KMS-11 (cell line): ENCODE data around the gene VPS35.

Source experiments
- H2AFZ ChIP-seq: fragments of 200-600 bp; sonication (generic); 2 replicates; pipeline ENCODE4 v1.6.1; 2016; ENCODE audit warnings: antibody characterized with exemption, mixed run types, low read depth
- H3K27ac ChIP-seq: fragments of 200-600 bp; sonication (generic); 2 replicates; pipeline ENCODE4 v1.6.1; 2016; ENCODE audit warnings: mild to moderate bottlenecking, mixed run types
- H3K27me3 ChIP-seq: fragments of 200-600 bp; sonication (generic); 2 replicates; pipeline ENCODE4 v1.6.1; 2017; ENCODE audit warnings: mild to moderate bottlenecking, low read depth, mixed run types, moderate library complexity; ENCODE audit not compliant: insufficient read depth
- H3K36me3 ChIP-seq: fragments of 200-600 bp; sonication (generic); 2 replicates; pipeline ENCODE4 v1.6.1; 2017; ENCODE audit warnings: mild to moderate bottlenecking, mixed run types; ENCODE audit not compliant: insufficient read depth
- H3K4me1 ChIP-seq: fragments of 200-600 bp; sonication (generic); 2 replicates; pipeline ENCODE4 v1.6.1; 2016; ENCODE audit warnings: mild to moderate bottlenecking, low read depth, mixed run types; ENCODE audit not compliant: poor library complexity, severe bottlenecking
- H3K4me2 ChIP-seq: fragments of 200-600 bp; sonication (generic); 2 replicates; pipeline ENCODE4 v1.7.0; 2016; ENCODE audit warnings: mild to moderate bottlenecking, mixed run types
- H3K4me3 ChIP-seq: fragments of 200-600 bp; sonication (generic); IDR thresholded peaks from 2 replicates; pipeline ENCODE4 v1.6.1; 2017; ENCODE audit warnings: low read depth, low read length, mixed read lengths; ENCODE audit not compliant: insufficient read depth
- H3K79me2 ChIP-seq: fragments of 200-600 bp; sonication (generic); 2 replicates; pipeline ENCODE4 v1.6.1; 2016; ENCODE audit warnings: low read depth, mixed run types; ENCODE audit not compliant: insufficient read depth
- H3K9ac ChIP-seq: fragments of 200-600 bp; sonication (generic); 2 replicates; pipeline ENCODE4 v1.6.1; 2016; ENCODE audit warnings: mild to moderate bottlenecking, mixed run types
- H4K20me1 ChIP-seq: fragments of 200-600 bp; sonication (generic); 2 replicates; pipeline ENCODE4 v1.6.1; 2016; ENCODE audit warnings: mild to moderate bottlenecking, mixed run types; ENCODE audit not compliant: insufficient read depth
- TF ChIP-seq, protein P1 (sequence below): fragments of 200-600 bp; sonication (generic); conservative IDR thresholded peaks from 2 replicates; pipeline ENCODE4 v1.6.1; 2017; ENCODE audit warnings: low read depth, mild to moderate bottlenecking, antibody characterized with exemption, low read length, moderate library complexity, mixed read lengths

The VPS35 gene

DNA sequence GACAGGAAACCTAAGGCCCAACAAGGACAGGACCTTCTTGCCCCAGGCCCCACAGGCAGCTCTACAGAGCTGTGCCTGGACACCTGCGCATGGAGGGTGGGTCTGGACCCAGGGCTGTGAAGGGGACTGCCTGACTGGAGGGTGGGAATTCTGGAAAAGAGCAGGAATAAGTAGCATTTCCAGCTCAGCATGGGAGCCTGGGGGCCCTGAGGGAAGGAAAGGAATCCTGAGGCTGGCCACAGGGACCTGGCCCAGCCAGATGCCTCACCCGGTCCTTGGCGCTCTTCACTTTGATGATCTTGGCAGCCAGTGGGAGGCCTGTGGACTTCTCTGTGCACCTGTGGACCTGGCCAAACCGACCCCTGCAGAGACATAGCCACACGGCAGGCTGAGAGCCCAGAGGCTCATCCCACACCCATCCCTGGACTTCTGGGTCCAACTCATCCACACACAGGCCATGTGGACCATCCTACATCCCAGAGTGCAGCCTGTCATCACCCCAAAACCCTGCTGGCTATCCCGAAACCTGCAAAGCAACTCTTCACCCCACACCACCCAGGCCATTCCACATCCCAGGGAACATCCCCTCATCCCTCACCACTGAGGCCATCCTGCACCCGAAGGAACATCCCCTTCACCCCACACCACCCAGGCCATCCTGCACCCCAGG lies 40.5 kb upstream of the VPS35 start:
- no peaks in the 10 kb centered on the region for H3K79me2 ChIP-seq
- no peak overlapping the region for H2AFZ ChIP-seq
- H4K20me1 ChIP-seq = no peaks in the 10 kb centered on the region
- H3K9ac ChIP-seq = no peak overlapping the region
- no peaks in the 10 kb centered on the region for H3K27me3 ChIP-seq
- no peak overlapping the region for H3K27ac ChIP-seq
- no peak overlapping the region for H3K4me3 ChIP-seq
- no peaks in the 10 kb centered on the region for H3K4me1 ChIP-seq
- TF ChIP-seq, protein P1, sequence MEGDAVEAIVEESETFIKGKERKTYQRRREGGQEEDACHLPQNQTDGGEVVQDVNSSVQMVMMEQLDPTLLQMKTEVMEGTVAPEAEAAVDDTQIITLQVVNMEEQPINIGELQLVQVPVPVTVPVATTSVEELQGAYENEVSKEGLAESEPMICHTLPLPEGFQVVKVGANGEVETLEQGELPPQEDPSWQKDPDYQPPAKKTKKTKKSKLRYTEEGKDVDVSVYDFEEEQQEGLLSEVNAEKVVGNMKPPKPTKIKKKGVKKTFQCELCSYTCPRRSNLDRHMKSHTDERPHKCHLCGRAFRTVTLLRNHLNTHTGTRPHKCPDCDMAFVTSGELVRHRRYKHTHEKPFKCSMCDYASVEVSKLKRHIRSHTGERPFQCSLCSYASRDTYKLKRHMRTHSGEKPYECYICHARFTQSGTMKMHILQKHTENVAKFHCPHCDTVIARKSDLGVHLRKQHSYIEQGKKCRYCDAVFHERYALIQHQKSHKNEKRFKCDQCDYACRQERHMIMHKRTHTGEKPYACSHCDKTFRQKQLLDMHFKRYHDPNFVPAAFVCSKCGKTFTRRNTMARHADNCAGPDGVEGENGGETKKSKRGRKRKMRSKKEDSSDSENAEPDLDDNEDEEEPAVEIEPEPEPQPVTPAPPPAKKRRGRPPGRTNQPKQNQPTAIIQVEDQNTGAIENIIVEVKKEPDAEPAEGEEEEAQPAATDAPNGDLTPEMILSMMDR = no peak
- H3K4me2 ChIP-seq = no peak overlapping the region
- H3K36me3 ChIP-seq = no peaks in the 10 kb centered on the region

DNA sequence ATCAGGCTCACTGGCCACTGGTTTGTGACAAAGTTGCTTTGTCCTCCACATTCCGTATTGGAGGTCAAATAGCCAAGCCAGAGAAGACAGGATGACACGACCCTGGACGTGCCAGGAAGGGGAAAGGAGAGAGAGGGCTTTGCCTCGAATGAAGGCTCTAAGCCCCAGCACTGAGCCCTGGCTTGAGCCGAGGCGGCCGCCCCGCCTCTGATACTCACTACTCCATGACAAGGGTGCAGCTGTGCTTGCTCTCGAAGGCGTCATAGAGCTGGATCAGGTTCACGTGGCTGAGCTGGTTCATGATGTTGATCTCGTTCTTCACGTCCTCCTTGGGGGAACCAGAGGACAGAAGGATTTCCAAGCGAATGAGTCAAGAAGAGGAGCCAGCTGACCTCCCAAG lies 39.8 kb upstream of the VPS35 start:
- no peak overlapping the region for H3K4me2 ChIP-seq
- no peaks in the 10 kb centered on the region for H3K4me1 ChIP-seq
- no peaks in the 10 kb centered on the region for H3K27me3 ChIP-seq
- no peaks in the 10 kb centered on the region for H4K20me1 ChIP-seq
- H3K79me2 ChIP-seq = no peaks in the 10 kb centered on the region
- no peak overlapping the region for H3K27ac ChIP-seq
- TF ChIP-seq, protein P1 = no peak
- H3K9ac ChIP-seq = no peak overlapping the region
- H2AFZ ChIP-seq = no peak overlapping the region
- H3K36me3 ChIP-seq = no peaks in the 10 kb centered on the region
- no peak overlapping the region for H3K4me3 ChIP-seq

DNA sequence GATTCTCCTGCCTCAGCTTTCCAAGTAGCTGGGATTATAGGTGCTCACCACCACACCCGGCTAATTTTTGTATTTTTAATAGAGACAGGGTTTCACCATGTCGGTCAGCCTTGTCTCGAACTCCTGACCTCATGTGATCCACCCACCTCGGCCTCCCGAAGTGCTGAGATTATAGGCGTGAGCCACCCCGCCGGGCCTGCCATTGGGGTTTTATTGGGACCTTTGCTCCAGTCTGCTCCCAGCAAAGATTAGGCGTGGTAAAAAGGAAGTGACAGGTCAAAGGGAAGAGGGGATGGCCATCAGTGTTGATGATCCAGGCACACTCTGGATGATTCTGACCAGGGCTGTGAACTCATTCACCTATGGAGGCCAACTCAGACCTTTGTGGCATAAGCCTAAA lies 38.7 kb upstream of the VPS35 start:
- no peak overlapping the region for H3K4me2 ChIP-seq
- no peak overlapping the region for H3K27ac ChIP-seq
- TF ChIP-seq, protein P1 = no peak
- H3K36me3 ChIP-seq = no peaks in the 10 kb centered on the region
- H3K9ac ChIP-seq = no peak overlapping the region
- no peaks in the 10 kb centered on the region for H3K79me2 ChIP-seq
- no peaks in the 10 kb centered on the region for H3K27me3 ChIP-seq
- H2AFZ ChIP-seq = no peak overlapping the region
- H3K4me3 ChIP-seq = no peak overlapping the region
- no peaks in the 10 kb centered on the region for H3K4me1 ChIP-seq
- no peaks in the 10 kb centered on the region for H4K20me1 ChIP-seq

DNA sequence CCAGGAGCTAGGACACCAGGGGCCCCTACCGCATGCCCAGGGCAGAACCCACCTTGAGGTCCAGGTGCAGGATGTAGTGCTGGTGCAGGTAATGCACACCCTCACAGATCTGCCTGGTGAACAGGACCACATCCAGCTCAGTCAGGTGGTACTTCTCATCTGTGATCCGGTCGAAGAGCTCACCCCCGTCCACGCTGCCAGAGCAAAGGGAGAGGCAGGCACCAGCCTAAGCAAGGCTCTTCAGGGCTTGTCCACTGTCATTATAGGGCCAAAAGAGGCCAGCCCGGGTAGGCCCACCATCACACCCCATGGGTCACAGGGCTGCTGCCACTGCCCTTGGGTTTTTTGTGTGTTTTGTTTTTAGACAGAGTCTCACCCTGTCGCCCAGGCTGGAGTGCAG lies 38.2 kb upstream of the VPS35 start:
- H3K4me2 ChIP-seq = no peak overlapping the region
- H3K27ac ChIP-seq = no peak overlapping the region
- TF ChIP-seq, protein P1 = no peak
- no peaks in the 10 kb centered on the region for H3K4me1 ChIP-seq
- H3K79me2 ChIP-seq = no peaks in the 10 kb centered on the region
- H3K27me3 ChIP-seq = no peaks in the 10 kb centered on the region
- H3K36me3 ChIP-seq = no peaks in the 10 kb centered on the region
- H4K20me1 ChIP-seq = no peaks in the 10 kb centered on the region
- H2AFZ ChIP-seq = no peak overlapping the region
- H3K9ac ChIP-seq = no peak overlapping the region
- H3K4me3 ChIP-seq = no peak overlapping the region
